GM18870 (cell line): Measurements from ENCODE around the gene TRDN.

Experiments
- ATAC-seq: cut with Tn5 transposase; IDR thresholded peaks from one replicate; pipeline ENCODE4 v1.9.1; 2021; ENCODE audit warnings: moderate library complexity; ENCODE audit not compliant: unreplicated experiment

Gene TRDN

GRCh38 chr6:123636782-123637181 is at the start of gene TRDN:
TRDN (minus strand) TSS chr6:123636950; CDS start chr6:123636775, 175 bp downstream.
- ATAC-seq: no peak

GRCh38 chr6:123681957-123682462 is 45.3 kb upstream of the TRDN start:
- no peak for ATAC-seq

GRCh38 chr6:123677897-123678296 is 41.1 kb upstream of the TRDN start:
- no peak for ATAC-seq

GRCh38 chr6:123676793-123677192 is 40.0 kb upstream of the TRDN start:
- no peak for ATAC-seq

GRCh38 chr6:123668965-123669591 is 32.3 kb upstream of the TRDN start:
- no peak for ATAC-seq

GRCh38 chr6:123668063-123668462 is 31.3 kb upstream of the TRDN start:
- ATAC-seq: no peak

GRCh38 chr6:123663436-123663835 is 26.7 kb upstream of the TRDN start:
- no peak for ATAC-seq

GRCh38 chr6:123662757-123663156 is 26.0 kb upstream of the TRDN start:
- no peak for ATAC-seq

GRCh38 chr6:123661105-123661891 is 24.5 kb upstream of the TRDN start:
- no peak for ATAC-seq

GRCh38 chr6:123659960-123660748 is 23.4 kb upstream of the TRDN start:
- no peak for ATAC-seq

- ATAC-seq: no peak
Measured at GRCh38 chr6:123658848-123659247, 22.1 kb upstream of the TRDN start.

GRCh38 chr6:123655521-123656306 is 19.0 kb upstream of the TRDN start:
- ATAC-seq: peak; percentile 86

- no peak for ATAC-seq
Measured at GRCh38 chr6:123648723-123649122, 12.0 kb upstream of the TRDN start.

GRCh38 chr6:123648020-123648580 is 11.3 kb upstream of the TRDN start:
- no peak for ATAC-seq

- ATAC-seq: no peak
Measured at GRCh38 chr6:123641497-123641896, 4.7 kb upstream of the TRDN start.

GRCh38 chr6:123640567-123641187 is 3.9 kb upstream of the TRDN start:
- no peak for ATAC-seq

GRCh38 chr6:123638865-123639264 is 2.1 kb upstream of the TRDN start:
- no peak for ATAC-seq

- no peak for ATAC-seq
Measured at GRCh38 chr6:123636282-123636681, 468 bp downstream of the TRDN start.

GRCh38 chr6:123635567-123635966 is 1.2 kb downstream of the TRDN start:
- ATAC-seq: no peak

- ATAC-seq: no peak
Measured at GRCh38 chr6:123635144-123635543, 1.6 kb downstream of the TRDN start.
